ENCODE results near the gene TNFAIP3. TPM values are rescaled to one million over a fixed set of nuclear protein-coding genes. Genes with fewer than 3 reads are reported as not detected.

TNFAIP3 gene
- total RNA-seq, 2 experiments from 2014 or later, result 3,816 to 3,885 TPM

- Mint-ChIP-seq H3K27ac (peak overlapping the region; percentile 96), H3K9me3 (peaks cover 2% of the 10 kb centered on the region), H3K27me3 (no peaks in the 10 kb centered on the region), H3K4me3 (peak overlapping the region; percentile 69), H3K36me3 (ENCODE audit: low read depth) (peaks cover 7% of the 10 kb centered on the region), H3K4me1 (ENCODE audit: low read depth) (peaks cover 70% of the 10 kb centered on the region)
- ChIA-PET CTCF (interaction anchor here (0.9 to 3.5 kb wide), 10 partner anchors 13 to 121 kb away, joined by 3 to 48 read pairs (median 5); partner anchors contain the start of gene TNFAIP3), POLR2A (interaction anchor here (0.6 to 7.0 kb wide), 15 partner anchors 9 to 1550 kb away, joined by 3 to 131 read pairs (median 4); partner anchors contain the start of genes CITED2 and TNFAIP3)
- Histone ChIP-seq H3K9me3 (ENCODE audit: control insufficient read depth in 1 of 2, insufficient read depth in 1 of 2, low read length in 2 of 2) (peaks cover 0 to 5% of the 10 kb centered on the region in 2 experiments), H3K27me3 (ENCODE audit: control insufficient read depth in 1 of 2, insufficient read depth in 2 of 2, low read length in 2 of 2) (no peaks in the 10 kb centered on the region), H3K36me3 (ENCODE audit: insufficient read depth, low read length) (no peaks in the 10 kb centered on the region), H3K27ac (ENCODE audit: low read depth in 1 of 2, low read length in 2 of 2) (peak overlapping the region; percentile 93 to 94), H3K4me1 (ENCODE audit: insufficient read depth, low read length) (peaks cover 53% of the 10 kb centered on the region), H3K4me3 (ENCODE audit: low read length) (peak overlapping the region; percentile 21)
- TF ChIP-seq CTCF (IDR thresholded peaks at IDR 0.05), result no peak
- DNase-seq (peak; percentile 43 to 98 (median 76)), ATAC-seq (ENCODE audit: poor library complexity) (peak; percentile 71)
- intact Hi-C loops (cut with DNase I, micrococcal nuclease), result loop anchor here (1.0 to 5.0 kb wide), 6 partner anchors 24 to 633 kb away; partner anchors contain the start of gene TNFAIP3 (in 1 of the 2)
Measured at GRCh38 chr6:137823826-137824555, 43.1 kb upstream of the TNFAIP3 start.

- Mint-ChIP-seq H3K9me3 (peaks cover 2% of the 10 kb centered on the region), H3K36me3 (ENCODE audit: low read depth) (peaks cover 7% of the 10 kb centered on the region), H3K27me3 (no peaks in the 10 kb centered on the region), H3K4me1 (ENCODE audit: low read depth) (peaks cover 73% of the 10 kb centered on the region), H3K27ac (peak overlapping the region; percentile 96), H3K4me3 (peak overlapping the region; percentile 69)
- no peak for DNase-seq
- POLR2A ChIA-PET, result interaction anchor here (0.8 to 7.0 kb wide), 12 partner anchors 8 to 151 kb away, joined by 3 to 131 read pairs (median 4); partner anchors contain the start of gene TNFAIP3
- no peak for TF ChIP-seq CTCF (IDR thresholded peaks at IDR 0.05)
- Histone ChIP-seq H3K27ac (ENCODE audit: low read depth in 1 of 2, low read length in 2 of 2) (peak overlapping the region; percentile 93 to 94), H3K27me3 (ENCODE audit: control insufficient read depth in 1 of 2, insufficient read depth in 2 of 2, low read length in 2 of 2) (no peaks in the 10 kb centered on the region), H3K9me3 (ENCODE audit: control insufficient read depth in 1 of 2, insufficient read depth in 1 of 2, low read length in 2 of 2) (peaks cover 0 to 5% of the 10 kb centered on the region in 2 experiments), H3K36me3 (ENCODE audit: insufficient read depth, low read length) (no peaks in the 10 kb centered on the region), H3K4me1 (ENCODE audit: insufficient read depth, low read length) (peaks cover 53% of the 10 kb centered on the region), H3K4me3 (ENCODE audit: low read length) (peak overlapping the region; percentile 21)
- intact Hi-C loops (cut with DNase I, micrococcal nuclease), result loop anchor here (1.0 to 5.0 kb wide), 5 partner anchors 42 to 633 kb away; partner anchors contain the start of gene TNFAIP3 (in 1 of the 2)
- peak; percentile 24 for ATAC-seq (ENCODE audit: poor library complexity)
- CTCF ChIA-PET, result interaction anchor here (0.9 to 3.5 kb wide), 9 partner anchors 21 to 120 kb away, joined by 3 to 48 read pairs (median 5); partner anchors contain the start of gene TNFAIP3
Measured at GRCh38 chr6:137824556-137824879, 42.5 kb upstream of the TNFAIP3 start.

- intact Hi-C loops (cut with DNase I, micrococcal nuclease), result loop anchor here (1.0 to 5.0 kb wide), 5 partner anchors 41 to 632 kb away; partner anchors contain the start of gene TNFAIP3 (in 1 of the 2)
- H3K9me3 Mint-ChIP-seq, result peaks cover 2% of the 10 kb centered on the region
- no peak overlapping the region for H3K4me3 Mint-ChIP-seq
- POLR2A ChIA-PET, result interaction anchor here (0.8 to 7.0 kb wide), 8 partner anchors 8 to 150 kb away, joined by 3 to 131 read pairs (median 7); partner anchors contain the start of gene TNFAIP3
- peak overlapping the region; percentile 96 for H3K27ac Mint-ChIP-seq
- Histone ChIP-seq H3K4me1 (ENCODE audit: insufficient read depth, low read length) (peaks cover 52% of the 10 kb centered on the region), H3K9me3 (ENCODE audit: control insufficient read depth in 1 of 2, insufficient read depth in 1 of 2, low read length in 2 of 2) (peaks cover 0 to 5% of the 10 kb centered on the region in 2 experiments), H3K36me3 (ENCODE audit: insufficient read depth, low read length) (no peaks in the 10 kb centered on the region), H3K27ac (ENCODE audit: low read depth in 1 of 2, low read length in 2 of 2) (peak overlapping the region; percentile 93 to 94), H3K4me3 (ENCODE audit: low read length) (no peak overlapping the region), H3K27me3 (ENCODE audit: control insufficient read depth in 1 of 2, insufficient read depth in 2 of 2, low read length in 2 of 2) (no peaks in the 10 kb centered on the region)
- H3K27me3 Mint-ChIP-seq, result no peaks in the 10 kb centered on the region
- TF ChIP-seq CTCF (IDR thresholded peaks at IDR 0.05), result no peak
- H3K4me1 Mint-ChIP-seq (ENCODE audit: low read depth), result peaks cover 73% of the 10 kb centered on the region
- CTCF ChIA-PET, result interaction anchor here (0.9 to 3.5 kb wide), 6 partner anchors 26 to 117 kb away, joined by 3 to 48 read pairs (median 12); partner anchors contain the start of gene TNFAIP3
- no peak for ATAC-seq (ENCODE audit: poor library complexity)
- H3K36me3 Mint-ChIP-seq (ENCODE audit: low read depth), result peaks cover 7% of the 10 kb centered on the region
- peak in 2 of 14 experiments; percentile 43 to 44 for DNase-seq
Measured at GRCh38 chr6:137824896-137825295, 42.2 kb upstream of the TNFAIP3 start.

Measured in CD4-positive, alpha-beta T cell (primary cell).